ENCODE results near the gene SELENON.

Gene SELENON

DNA sequence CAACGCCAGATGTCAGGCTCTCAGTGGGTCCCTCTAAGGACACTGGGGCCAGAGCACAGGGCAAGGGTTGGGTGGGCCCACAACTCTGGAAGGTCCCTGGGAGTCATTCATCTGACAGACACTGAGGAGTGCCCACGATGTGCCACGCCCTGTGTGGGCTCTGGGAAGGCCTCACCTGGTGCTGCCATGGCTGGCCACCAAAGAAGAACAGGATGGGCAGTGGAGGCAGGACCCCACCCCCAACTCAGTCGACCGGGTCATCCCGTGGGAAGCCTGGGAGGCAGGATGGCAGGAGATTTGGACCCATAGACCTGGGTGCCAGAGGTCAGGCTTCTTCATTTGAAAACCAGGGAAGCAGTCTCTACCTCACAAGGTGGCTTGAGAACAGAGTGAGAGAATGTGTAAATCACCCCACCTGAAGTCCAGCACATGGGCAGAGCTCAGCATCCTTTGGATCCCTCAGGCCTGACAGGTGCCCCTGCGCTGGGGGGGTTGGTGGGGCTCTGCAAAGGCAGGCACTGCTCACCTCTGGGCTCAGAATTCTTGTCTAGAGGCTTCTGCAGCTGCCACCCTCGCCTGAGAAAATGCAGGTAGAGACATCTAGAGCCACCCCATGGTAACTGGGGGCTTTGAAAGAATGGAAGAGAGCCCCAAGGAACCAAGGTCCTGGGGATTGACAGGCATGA lies 1.2 kb upstream of the SELENON start:
- Histone ChIP-seq H3K36me3 (replicated peaks in 1 of 2; ENCODE audit: control insufficient read depth in 2 of 2, insufficient read depth in 2 of 2, low read length in 2 of 2) (no peaks in the 10 kb centered on the region), H3K9me3 (replicated peaks in 1 of 2; ENCODE audit: control insufficient read depth in 2 of 2, insufficient read depth in 1 of 2, low read depth in 1 of 2, low read length in 2 of 2) (no peaks in the 10 kb centered on the region), H3K27me3 (ENCODE audit: control insufficient read depth in 3 of 3, insufficient read depth in 3 of 3, low read depth in 1 of 3, low read length in 3 of 3) (no peaks in the 10 kb centered on the region), H3K9ac (ENCODE audit: low read depth, low read length, poor library complexity) (peak overlapping the region; percentile 9), H4K91ac (ENCODE audit: low read depth, low read length, poor library complexity) (no peak overlapping the region), H2BK5ac (ENCODE audit: low read length) (no peak overlapping the region), H3K4ac (ENCODE audit: low read length) (no peak overlapping the region), H3K18ac (ENCODE audit: low read length) (peak overlapping the region; percentile 42), H3K4me1 (ENCODE audit: control insufficient read depth in 2 of 2, insufficient read depth in 1 of 2, low read depth in 1 of 2, low read length in 2 of 2) (peaks cover 12 to 24% of the 10 kb centered on the region in 2 donors), H2BK12ac (ENCODE audit: low read length) (no peak overlapping the region), H3K4me2 (ENCODE audit: insufficient read depth, low read length, poor library complexity, severe bottlenecking) (no peak overlapping the region), H4K8ac (ENCODE audit: low read depth, low read length) (no peak overlapping the region), H3K79me1 (ENCODE audit: low read depth, low read length) (no peaks in the 10 kb centered on the region), H3K14ac (ENCODE audit: low read length) (no peak overlapping the region), H2AK5ac (ENCODE audit: low read depth, low read length) (peak overlapping the region; percentile 1), H2BK120ac (ENCODE audit: low read depth, low read length) (no peak overlapping the region), H2BK15ac (ENCODE audit: low read length) (peak overlapping the region; percentile 51), H3K23ac (ENCODE audit: low read depth, low read length, poor library complexity) (peak overlapping the region; percentile 59), H3K27ac (replicated peaks; ENCODE audit: low read length) (no peak overlapping the region), H2AFZ (ENCODE audit: low read length) (no peak overlapping the region), H3K4me3 (ENCODE audit: low read length in 2 of 2) (no peak overlapping the region)
- WGBS, 2 donors (ENCODE audit: extremely low coverage in 2 of 2, insufficient read length in 2 of 2, insufficient replicate concordance in 1 of 2) = no CpG with 5 or more reads among the region's 8 CpGs
- no peak for DNase-seq (ENCODE audit: low spot score)

GRCh38 chr1:25799352-25799934 lies 550 bp upstream of the SELENON start:
- Histone ChIP-seq H4K91ac (ENCODE audit: low read depth, low read length, poor library complexity) (no peak overlapping the region), H3K36me3 (replicated peaks in 1 of 2; ENCODE audit: control insufficient read depth in 2 of 2, insufficient read depth in 2 of 2, low read length in 2 of 2) (peaks cover 0 to 5% of the 10 kb centered on the region in 2 donors), H3K9ac (ENCODE audit: low read depth, low read length, poor library complexity) (peak overlapping the region; percentile 89), H3K27ac (replicated peaks; ENCODE audit: low read length) (no peak overlapping the region), H2BK15ac (ENCODE audit: low read length) (peak overlapping the region; percentile 95), H2BK12ac (ENCODE audit: low read length) (no peak overlapping the region), H2AK5ac (ENCODE audit: low read depth, low read length) (peak overlapping the region; percentile 1), H3K18ac (ENCODE audit: low read length) (peak overlapping the region; percentile 96), H3K14ac (ENCODE audit: low read length) (no peak overlapping the region), H3K4me3 (ENCODE audit: low read length in 2 of 2) (peak overlapping the region; percentile 41 to 57), H4K8ac (ENCODE audit: low read depth, low read length) (peak overlapping the region; percentile 77), H3K4ac (ENCODE audit: low read length) (no peak overlapping the region), H3K23ac (ENCODE audit: low read depth, low read length, poor library complexity) (peak overlapping the region; percentile 49), H2BK120ac (ENCODE audit: low read depth, low read length) (peak overlapping the region; percentile 75), H3K9me3 (replicated peaks in 1 of 2; ENCODE audit: control insufficient read depth in 2 of 2, insufficient read depth in 1 of 2, low read depth in 1 of 2, low read length in 2 of 2) (no peaks in the 10 kb centered on the region), H2AFZ (ENCODE audit: low read length) (peak overlapping the region; percentile 94), H3K27me3 (ENCODE audit: control insufficient read depth in 3 of 3, insufficient read depth in 3 of 3, low read depth in 1 of 3, low read length in 3 of 3) (no peaks in the 10 kb centered on the region), H3K79me1 (ENCODE audit: low read depth, low read length) (no peaks in the 10 kb centered on the region), H2BK5ac (ENCODE audit: low read length) (peak overlapping the region; percentile 28), H3K4me2 (ENCODE audit: insufficient read depth, low read length, poor library complexity, severe bottlenecking) (peak overlapping the region; percentile 76), H3K4me1 (ENCODE audit: control insufficient read depth in 2 of 2, insufficient read depth in 1 of 2, low read depth in 1 of 2, low read length in 2 of 2) (peaks cover 16 to 28% of the 10 kb centered on the region in 2 donors)
- WGBS, 2 donors (ENCODE audit: extremely low coverage in 2 of 2, insufficient read length in 2 of 2, insufficient replicate concordance in 1 of 2) = no CpG with 5 or more reads among the region's 12 CpGs
- no peak for DNase-seq (ENCODE audit: low spot score)

DNA sequence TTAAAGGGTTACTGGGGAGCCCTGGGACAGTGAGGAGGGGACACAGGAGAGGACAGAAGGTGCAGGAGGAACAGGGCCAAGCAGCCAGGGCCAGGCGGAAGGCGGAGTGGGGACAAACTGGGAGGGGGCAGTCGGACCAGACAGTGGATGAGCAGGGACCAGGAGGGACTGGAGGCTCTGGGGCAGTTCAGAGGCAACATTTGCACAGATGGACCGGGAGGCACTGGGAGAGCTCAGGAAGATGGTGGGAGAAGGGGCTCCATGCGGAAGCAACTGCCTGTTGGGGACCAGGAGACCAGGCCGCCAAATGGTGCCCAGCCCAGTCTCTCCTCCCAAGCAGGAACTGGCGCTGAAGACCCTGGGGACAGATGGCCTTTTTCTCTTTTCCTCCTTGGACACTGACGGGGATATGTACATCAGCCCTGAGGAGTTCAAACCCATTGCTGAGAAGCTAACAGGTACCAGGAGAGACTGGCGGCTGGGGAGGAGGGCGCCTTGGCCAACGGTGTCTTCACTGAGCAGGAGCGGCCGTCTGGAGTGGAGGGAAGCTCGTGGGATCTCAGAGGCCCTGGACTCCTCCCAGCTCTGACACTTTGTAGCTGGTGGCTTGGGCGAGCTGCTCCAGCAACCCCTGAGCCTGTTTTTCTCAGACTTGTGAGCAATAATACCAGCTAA lies 847 bp downstream of the SELENON start:
- Histone ChIP-seq H3K18ac (ENCODE audit: low read length) (peak overlapping the region; percentile 92), H4K8ac (ENCODE audit: low read depth, low read length) (no peak overlapping the region), H2BK120ac (ENCODE audit: low read depth, low read length) (no peak overlapping the region), H2AK5ac (ENCODE audit: low read depth, low read length) (peak overlapping the region; percentile 76), H3K9me3 (replicated peaks in 1 of 2; ENCODE audit: control insufficient read depth in 2 of 2, insufficient read depth in 1 of 2, low read depth in 1 of 2, low read length in 2 of 2) (no peaks in the 10 kb centered on the region), H3K4me2 (ENCODE audit: insufficient read depth, low read length, poor library complexity, severe bottlenecking) (peak overlapping the region; percentile 82), H3K4me3 (ENCODE audit: low read length in 2 of 2) (peak overlapping the region; percentile 70 to 87), H3K9ac (ENCODE audit: low read depth, low read length, poor library complexity) (peak overlapping the region; percentile 88), H2AFZ (ENCODE audit: low read length) (peak overlapping the region; percentile 67), H3K4ac (ENCODE audit: low read length) (no peak overlapping the region), H2BK15ac (ENCODE audit: low read length) (peak overlapping the region; percentile 56), H3K23ac (ENCODE audit: low read depth, low read length, poor library complexity) (peak overlapping the region; percentile 63), H2BK12ac (ENCODE audit: low read length) (no peak overlapping the region), H3K27me3 (ENCODE audit: control insufficient read depth in 3 of 3, insufficient read depth in 3 of 3, low read depth in 1 of 3, low read length in 3 of 3) (no peaks in the 10 kb centered on the region), H3K27ac (replicated peaks; ENCODE audit: low read length) (no peak overlapping the region), H3K14ac (ENCODE audit: low read length) (peak overlapping the region; percentile 64), H3K4me1 (ENCODE audit: control insufficient read depth in 2 of 2, insufficient read depth in 1 of 2, low read depth in 1 of 2, low read length in 2 of 2) (peaks cover 19 to 28% of the 10 kb centered on the region in 2 donors), H3K79me1 (ENCODE audit: low read depth, low read length) (peaks cover 2% of the 10 kb centered on the region), H2BK5ac (ENCODE audit: low read length) (no peak overlapping the region), H4K91ac (ENCODE audit: low read depth, low read length, poor library complexity) (no peak overlapping the region), H3K36me3 (replicated peaks in 1 of 2; ENCODE audit: control insufficient read depth in 2 of 2, insufficient read depth in 2 of 2, low read length in 2 of 2) (peaks cover 7 to 18% of the 10 kb centered on the region in 2 donors)
- no peak for DNase-seq (ENCODE audit: low spot score)
- no CpG with 5 or more reads among the region's 15 CpGs for WGBS, 2 donors (ENCODE audit: extremely low coverage in 2 of 2, insufficient read length in 2 of 2, insufficient replicate concordance in 1 of 2)

DNA sequence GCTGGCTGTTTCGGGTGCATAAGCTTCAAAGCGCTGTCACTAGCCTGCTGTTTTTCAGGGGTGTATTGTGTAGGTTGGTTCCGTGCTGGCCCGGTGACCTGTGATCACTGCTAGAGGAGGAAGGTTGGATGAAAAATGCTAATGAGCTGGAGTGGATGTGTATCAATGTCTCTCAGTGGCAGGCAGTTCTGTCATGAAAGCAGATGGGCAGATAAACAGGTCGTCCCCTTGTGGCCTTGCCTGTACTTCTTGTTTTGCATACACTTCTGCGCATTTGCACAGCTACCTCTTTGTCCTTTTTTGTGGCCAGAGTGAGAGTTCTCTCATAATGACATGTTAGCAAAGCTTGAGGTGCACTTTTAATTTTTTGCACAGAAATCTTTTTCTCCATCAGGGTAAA lies 2.9 kb downstream of the SELENON start:
- no peak overlapping the region for H3K18ac ChIP-seq (ENCODE audit: low read length)
- peaks cover 16 to 25% of the 10 kb centered on the region in 2 donors for H3K4me1 ChIP-seq (ENCODE audit: control insufficient read depth in 2 of 2, insufficient read depth in 1 of 2, low read depth in 1 of 2, low read length in 2 of 2)
- no CpG with 5 or more reads among the region's 6 CpGs for WGBS, 2 donors (ENCODE audit: extremely low coverage in 2 of 2, insufficient read length in 2 of 2, insufficient replicate concordance in 1 of 2)
- no peak overlapping the region for H2BK120ac ChIP-seq (ENCODE audit: low read depth, low read length)
- H3K4me2 ChIP-seq (ENCODE audit: insufficient read depth, low read length, poor library complexity, severe bottlenecking) = no peak overlapping the region
- H3K27ac ChIP-seq (replicated peaks; ENCODE audit: low read length) = no peak overlapping the region
- no peak overlapping the region for H4K91ac ChIP-seq (ENCODE audit: low read depth, low read length, poor library complexity)
- no peak overlapping the region for H3K23ac ChIP-seq (ENCODE audit: low read depth, low read length, poor library complexity)
- no peak overlapping the region for H2BK5ac ChIP-seq (ENCODE audit: low read length)
- no peak overlapping the region for H3K9ac ChIP-seq (ENCODE audit: low read depth, low read length, poor library complexity)
- H3K9me3 ChIP-seq (replicated peaks in 1 of 2; ENCODE audit: control insufficient read depth in 2 of 2, insufficient read depth in 1 of 2, low read depth in 1 of 2, low read length in 2 of 2) = no peaks in the 10 kb centered on the region
- H2BK12ac ChIP-seq (ENCODE audit: low read length) = no peak overlapping the region
- H3K4ac ChIP-seq (ENCODE audit: low read length) = no peak overlapping the region
- H2AFZ ChIP-seq (ENCODE audit: low read length) = no peak overlapping the region
- H3K79me1 ChIP-seq (ENCODE audit: low read depth, low read length) = peaks cover 3% of the 10 kb centered on the region
- H2AK5ac ChIP-seq (ENCODE audit: low read depth, low read length) = no peak overlapping the region
- no peak overlapping the region for H2BK15ac ChIP-seq (ENCODE audit: low read length)
- H3K14ac ChIP-seq (ENCODE audit: low read length) = no peak overlapping the region
- H3K27me3 ChIP-seq (ENCODE audit: control insufficient read depth in 3 of 3, insufficient read depth in 3 of 3, low read depth in 1 of 3, low read length in 3 of 3) = no peaks in the 10 kb centered on the region
- no peak for DNase-seq (ENCODE audit: low spot score)
- H3K4me3 ChIP-seq (ENCODE audit: low read length in 2 of 2) = no peak overlapping the region
- H3K36me3 ChIP-seq (replicated peaks in 1 of 2; ENCODE audit: control insufficient read depth in 2 of 2, insufficient read depth in 2 of 2, low read length in 2 of 2) = peaks cover 13 to 35% of the 10 kb centered on the region in 2 donors
- no peak overlapping the region for H4K8ac ChIP-seq (ENCODE audit: low read depth, low read length)

Measured in neuronal stem cell (in vitro differentiated cells).